A673 (cell line): ENCODE data around the gene PIGL. TPM values are rescaled to one million over a fixed set of nuclear protein-coding genes. Genes with fewer than 3 reads are reported as not detected.

Experiments used
- BruUV-seq: library from RNA; stranded (reverse); fragments of 400-500 nt; replicated peaks from 2 replicates; lab custom pipeline; 2021; lab: Mats Ljungman, UMichigan
- CTCF ChIA-PET: fragments of 300-600 bp; sonication (Branson Sonifier 250); formaldehyde crosslinking; loops from one replicate; lab custom pipeline; 2022; ENCODE audit warnings: antibody characterized with exemption; lab: Charles Lee
- POLR2A ChIA-PET: fragments of 300-600 bp; sonication (Branson Sonifier 250); formaldehyde crosslinking; loops from one replicate; lab custom pipeline; 2022; ENCODE audit warnings: antibody characterized with exemption; ENCODE audit not compliant: low non-redundant PET; lab: Charles Lee
- DNase-seq: peaks from one replicate; pipeline ENCODE4 v3.0.0-alpha.2; 2015; ENCODE audit warnings: low spot score
- H3K27ac ChIP-seq: fragments of 200-600 bp; sonication (generic); 2 replicates; pipeline ENCODE4 v1.5.1; 2016; ENCODE audit warnings: mixed run types, low read depth, mild to moderate bottlenecking, mixed read lengths, antibody characterized with exemption, low read length; ENCODE audit not compliant: poor library complexity, severe bottlenecking
- H3K27me3 ChIP-seq: fragments of 200-600 bp; sonication (generic); replicated peaks from 2 replicates; pipeline ENCODE4 v1.6.1; 2017; ENCODE audit warnings: mixed run types, low read depth, mild to moderate bottlenecking, mixed read lengths, antibody characterized with exemption, low read length; ENCODE audit not compliant: insufficient read depth, poor library complexity
- H3K36me3 ChIP-seq: fragments of 200-600 bp; sonication (generic); 2 replicates; pipeline ENCODE4 v1.6.1; 2016; ENCODE audit warnings: mixed run types, mild to moderate bottlenecking, mixed read lengths, antibody characterized with exemption, low read length; ENCODE audit not compliant: insufficient read depth, poor library complexity, severe bottlenecking
- H3K4me1 ChIP-seq: fragments of 200-600 bp; sonication (generic); 2 replicates; pipeline ENCODE4 v1.6.1; 2017; ENCODE audit warnings: mixed run types, mild to moderate bottlenecking, mixed read lengths, antibody characterized with exemption, low read length; ENCODE audit not compliant: insufficient read depth, poor library complexity, severe bottlenecking
- H3K4me3 ChIP-seq: fragments of 200-600 bp; sonication (generic); 2 replicates; pipeline ENCODE4 v1.5.1; 2016; ENCODE audit warnings: low read depth, mixed run types, mild to moderate bottlenecking, mixed read lengths, low read length; ENCODE audit not compliant: poor library complexity, severe bottlenecking
- H3K9me3 ChIP-seq: fragments of 200-600 bp; sonication (generic); 2 replicates; pipeline ENCODE4 v1.6.1; 2016; ENCODE audit warnings: mixed run types, low read depth, mild to moderate bottlenecking, mixed read lengths, antibody characterized with exemption, low read length; ENCODE audit not compliant: poor library complexity, severe bottlenecking
- CTCF ChIP-seq: fragments of 300-800, 200-600 bp; sonication (generic); conservative IDR thresholded peaks from 2 replicates; pipeline ENCODE4 v1.5.1; 2017; ENCODE audit warnings: low read depth, mild to moderate bottlenecking, antibody characterized with exemption, low read length, moderate library complexity, mixed read lengths
- EZH2 ChIP-seq: fragments of 200-600 bp; sonication (generic); IDR thresholded peaks from 2 replicates; pipeline ENCODE4 v1.6.1; 2017; ENCODE audit warnings: borderline replicate concordance, low read depth, mild to moderate bottlenecking, mixed read lengths, antibody characterized with exemption, low read length; ENCODE audit not compliant: poor library complexity, severe bottlenecking
- intact Hi-C: fragments of 100-400 bp; cut with micrococcal nuclease; formaldehyde crosslinking; loops from one replicate; pipeline ENCODE4 v1.10.0; 2022; ENCODE audit not compliant: unreplicated experiment
- total RNA-seq: library from RNA; stranded (reverse); gene quantifications from 2 replicates; pipeline ENCODE4 v1.2.3, GENCODE V29; 2021

Gene PIGL
- total RNA-seq, 1 experiment from 2014 or later = 31.7 TPM

- ChIA-PET CTCF (interaction anchor here (1.5 kb wide), 1 partner anchor 12 kb away, joined by 16 read pairs; no protein-coding TSS in a partner anchor), POLR2A (no interaction called here)
- Histone ChIP-seq H3K27ac (peak overlapping the region; percentile 81), H3K27me3 (no peaks in the 10 kb centered on the region), H3K36me3 (peaks cover 29% of the 10 kb centered on the region), H3K4me1 (peaks cover 6% of the 10 kb centered on the region), H3K9me3 (no peaks in the 10 kb centered on the region), H3K4me3 (peak overlapping the region; percentile 63)
- BruUV-seq = no TSS peak
- DNase-seq = no peak
- intact Hi-C loops = no loop called here
- no peak for TF ChIP-seq EZH2
- TF ChIP-seq CTCF = no peak
Observed at GRCh38 chr17:16351831-16352230, 134.8 kb downstream of the PIGL start.

- H3K27ac ChIP-seq = peak overlapping the region; percentile 81
- POLR2A ChIA-PET = no interaction called here
- TF ChIP-seq CTCF (no peak), EZH2 (no peak)
- no peaks in the 10 kb centered on the region for H3K9me3 ChIP-seq
- peak overlapping the region; percentile 63 for H3K4me3 ChIP-seq
- DNase-seq = peak; percentile 69
- CTCF ChIA-PET = interaction anchor here (1.5 kb wide), 1 partner anchor 11 kb away, joined by 16 read pairs; no protein-coding TSS in a partner anchor
- intact Hi-C loops = no loop called here
- H3K4me1 ChIP-seq = peaks cover 6% of the 10 kb centered on the region
- H3K36me3 ChIP-seq = peaks cover 25% of the 10 kb centered on the region
- no TSS peak for BruUV-seq
- no peaks in the 10 kb centered on the region for H3K27me3 ChIP-seq
Observed at GRCh38 chr17:16352303-16352666, 135.3 kb downstream of the PIGL start.

- CTCF ChIA-PET = interaction anchor here (0.6 to 1.5 kb wide), 7 partner anchors 11 to 1818 kb away, joined by 3 to 16 read pairs (median 4); partner anchors contain the start of gene UBB
- Histone ChIP-seq H3K27ac (peak overlapping the region; percentile 81), H3K4me1 (peaks cover 6% of the 10 kb centered on the region), H3K9me3 (no peaks in the 10 kb centered on the region), H3K4me3 (peak overlapping the region; percentile 63), H3K27me3 (no peaks in the 10 kb centered on the region), H3K36me3 (peaks cover 20% of the 10 kb centered on the region)
- intact Hi-C loops = no loop called here
- no peak for TF ChIP-seq EZH2
- no peak for TF ChIP-seq CTCF
- peak; percentile 73 for DNase-seq
- POLR2A ChIA-PET = interaction anchor here (0.6 kb wide), 1 partner anchor 101 kb away, joined by 3 read pairs; no protein-coding TSS in a partner anchor
- TSS peak; percentile 41 for BruUV-seq
Observed at GRCh38 chr17:16352667-16353316, 135.8 kb downstream of the PIGL start.
